Calu3 (cell line): Measurements from ENCODE around the gene SIK1. TPM values are rescaled to one million over a fixed set of nuclear protein-coding genes. Genes with fewer than 3 reads are reported as not detected.
"Not testable (repeated sequence)": the region's sequence is repeated elsewhere in the genome, so short reads cannot be mapped to it uniquely, and the experiment has no call there.

Experiments used
- BruUV-seq: library from RNA; stranded (reverse); fragments of 400-500 nt; replicated peaks from 2 replicates; lab custom pipeline; 2021; lab: Mats Ljungman, UMichigan
- CTCF ChIA-PET: fragments of 300-600 bp; sonication (Branson Sonifier 250); formaldehyde crosslinking; loops from one replicate; lab custom pipeline; 2022; ENCODE audit warnings: antibody characterized with exemption; lab: Charles Lee
- DNase-seq: peaks from one replicate; pipeline ENCODE4 v3.0.0; 2022
- H3K27ac Mint-ChIP-seq: one replicate; pipeline ENCODE4 v1.8.0; 2022; ENCODE audit warnings: mixed read lengths; ENCODE audit not compliant: unreplicated experiment
- H3K27me3 Mint-ChIP-seq: one replicate; pipeline ENCODE4 v1.8.0; 2022; ENCODE audit warnings: mixed read lengths; ENCODE audit not compliant: unreplicated experiment
- H3K36me3 Mint-ChIP-seq: one replicate; pipeline ENCODE4 v1.8.0; 2022; ENCODE audit warnings: mild to moderate bottlenecking, moderate library complexity, mixed read lengths; ENCODE audit not compliant: insufficient read depth, unreplicated experiment
- H3K4me1 Mint-ChIP-seq: one replicate; pipeline ENCODE4 v1.8.0; 2022; ENCODE audit warnings: mild to moderate bottlenecking, low read depth, mixed read lengths; ENCODE audit not compliant: unreplicated experiment
- H3K4me3 Mint-ChIP-seq: one replicate; pipeline ENCODE4 v1.8.0; 2022; ENCODE audit warnings: mild to moderate bottlenecking, low read depth, moderate library complexity, mixed read lengths; ENCODE audit not compliant: unreplicated experiment
- H3K9me3 Mint-ChIP-seq: one replicate; pipeline ENCODE4 v1.8.0; 2022; ENCODE audit warnings: low read depth, mixed read lengths; ENCODE audit not compliant: unreplicated experiment
- intact Hi-C: fragments of 100-400 bp; cut with micrococcal nuclease; formaldehyde crosslinking; loops from one replicate; pipeline ENCODE4 v1.10.0; 2022; ENCODE audit not compliant: unreplicated experiment
- total RNA-seq: library from RNA; stranded (reverse); gene quantifications from 2 replicates; pipeline ENCODE4 v1.2.3, GENCODE V29; 2022

The SIK1 gene
- total RNA-seq, 1 experiment from 2014 or later, result 20.2 TPM

- H3K27me3 Mint-ChIP-seq, BruUV-seq, H3K4me1 Mint-ChIP-seq, CTCF ChIA-PET, H3K4me3 Mint-ChIP-seq, H3K9me3 Mint-ChIP-seq, intact Hi-C loops, DNase-seq, H3K36me3 Mint-ChIP-seq, H3K27ac Mint-ChIP-seq: not testable (repeated sequence)
Measured at GRCh38 chr21:43458995-43459394, 32.1 kb upstream of the SIK1 start.

DNA sequence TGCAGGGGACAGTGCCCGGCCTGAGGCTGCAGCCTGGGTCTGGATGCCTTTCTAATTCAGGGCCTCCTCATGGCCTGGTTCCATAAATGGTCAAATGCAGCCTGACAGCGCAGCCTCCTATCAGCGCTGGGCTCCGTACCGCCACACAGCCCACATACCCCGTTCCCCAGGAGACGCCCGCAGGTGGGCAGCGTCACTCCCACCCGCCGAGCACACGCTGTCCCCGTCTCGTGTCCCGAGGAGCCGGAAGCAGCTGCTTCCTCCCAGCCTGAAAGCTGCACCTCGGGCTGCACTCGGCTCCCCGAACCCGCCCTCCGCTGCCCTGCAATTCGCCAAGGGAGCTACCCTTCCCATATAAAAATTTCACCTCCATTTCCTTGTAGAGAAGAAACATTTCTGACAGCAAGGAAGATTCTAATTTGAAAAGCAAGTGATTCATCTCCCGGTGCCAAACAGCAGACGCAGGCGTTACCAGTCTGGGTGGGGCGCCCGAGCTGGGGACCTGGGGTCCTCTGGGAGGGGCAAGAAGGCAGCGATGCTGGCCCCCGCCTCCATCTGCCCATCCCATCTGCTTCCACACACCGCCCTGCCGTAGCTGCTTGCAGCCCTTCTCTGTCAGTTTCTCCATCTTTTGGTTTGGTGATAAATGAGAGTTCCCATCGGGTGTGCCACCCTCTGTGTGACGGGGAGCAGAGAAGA is 29.8 kb upstream of the SIK1 start:
- CTCF ChIA-PET, intact Hi-C loops, DNase-seq: not testable (repeated sequence)

DNA sequence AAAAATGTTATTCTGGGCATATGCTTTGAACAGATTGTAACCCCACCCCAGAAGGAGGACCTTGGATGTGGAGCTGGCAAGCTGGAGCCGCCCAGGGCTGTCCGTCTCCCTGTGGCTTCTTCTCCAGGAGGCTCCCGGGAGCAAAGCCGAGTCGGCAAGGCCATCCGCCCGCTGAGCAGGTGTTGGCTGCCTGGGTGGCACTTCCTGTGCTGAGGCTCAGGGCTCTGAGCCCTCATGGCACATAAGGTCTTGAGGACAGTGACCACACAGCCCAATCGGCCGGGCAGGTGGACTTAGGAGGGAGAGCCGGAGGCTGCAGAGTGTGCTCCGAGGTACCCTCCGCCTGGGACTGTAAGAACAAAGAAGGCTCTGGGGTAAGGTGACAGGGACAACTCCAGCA is 28.8 kb upstream of the SIK1 start:
- CTCF ChIA-PET, H3K27ac Mint-ChIP-seq, H3K9me3 Mint-ChIP-seq, H3K4me3 Mint-ChIP-seq, DNase-seq, H3K36me3 Mint-ChIP-seq, BruUV-seq, H3K4me1 Mint-ChIP-seq, intact Hi-C loops, H3K27me3 Mint-ChIP-seq: not testable (repeated sequence)

More for the DNA sequence above, 29.8 kb upstream of the SIK1 start:
- not testable (repeated sequence) for H3K4me1 Mint-ChIP-seq, H3K9me3 Mint-ChIP-seq, H3K36me3 Mint-ChIP-seq, H3K4me3 Mint-ChIP-seq, H3K27me3 Mint-ChIP-seq, H3K27ac Mint-ChIP-seq, BruUV-seq

DNA sequence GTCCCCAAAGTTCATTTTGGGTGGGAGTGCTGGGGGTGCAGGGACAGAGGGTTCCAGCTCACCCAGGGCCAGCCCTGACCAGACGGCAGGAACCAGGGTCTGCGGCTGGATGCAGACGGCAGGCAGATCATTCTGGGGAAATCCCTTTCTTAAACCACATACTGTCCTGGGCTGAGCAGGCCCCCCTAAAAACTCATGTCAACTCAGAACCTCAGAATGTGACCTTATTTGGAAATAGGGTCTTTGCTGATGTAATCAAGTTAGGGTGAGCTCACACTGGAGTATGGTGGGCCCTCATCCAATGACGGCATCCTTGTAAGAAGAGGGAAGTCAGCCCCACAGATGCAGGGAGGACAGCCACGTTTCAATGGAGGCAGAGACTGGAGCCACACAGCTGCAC is 27.2 kb upstream of the SIK1 start:
- DNase-seq, H3K27me3 Mint-ChIP-seq, H3K36me3 Mint-ChIP-seq, CTCF ChIA-PET, H3K4me1 Mint-ChIP-seq, H3K27ac Mint-ChIP-seq, H3K4me3 Mint-ChIP-seq, H3K9me3 Mint-ChIP-seq, BruUV-seq, intact Hi-C loops: not testable (repeated sequence)

DNA sequence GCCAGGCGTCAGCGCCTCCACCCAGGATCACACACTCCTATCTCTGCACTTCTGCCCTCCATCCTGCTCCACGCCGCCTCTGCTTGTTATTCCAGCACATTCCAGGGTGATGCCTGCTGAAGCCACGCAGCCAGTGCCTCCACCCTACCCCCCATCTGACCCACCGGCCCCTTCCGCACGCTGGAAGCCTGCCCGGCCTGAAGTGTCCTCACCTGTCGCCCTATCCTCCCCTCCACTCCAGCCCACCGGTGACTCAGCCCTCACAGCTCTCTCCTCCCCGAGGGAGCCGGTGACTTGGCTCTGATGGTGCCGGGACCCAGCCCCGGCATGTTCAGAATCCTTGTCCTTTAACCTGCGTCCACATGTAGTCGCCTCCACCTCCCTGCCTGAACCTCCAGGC is 24.9 kb upstream of the SIK1 start:
- BruUV-seq, CTCF ChIA-PET, H3K36me3 Mint-ChIP-seq, H3K27me3 Mint-ChIP-seq, H3K4me1 Mint-ChIP-seq, H3K4me3 Mint-ChIP-seq, DNase-seq, H3K9me3 Mint-ChIP-seq, H3K27ac Mint-ChIP-seq, intact Hi-C loops: not testable (repeated sequence)

GRCh38 chr21:43450287-43450686 is 23.4 kb upstream of the SIK1 start:
- CTCF ChIA-PET, H3K27me3 Mint-ChIP-seq, DNase-seq, H3K4me1 Mint-ChIP-seq, H3K27ac Mint-ChIP-seq, intact Hi-C loops, H3K9me3 Mint-ChIP-seq, H3K36me3 Mint-ChIP-seq, H3K4me3 Mint-ChIP-seq, BruUV-seq: not testable (repeated sequence)

GRCh38 chr21:43447353-43447977 is 20.5 kb upstream of the SIK1 start:
- H3K9me3 Mint-ChIP-seq, H3K36me3 Mint-ChIP-seq, H3K27ac Mint-ChIP-seq, H3K4me1 Mint-ChIP-seq, intact Hi-C loops, BruUV-seq, CTCF ChIA-PET, H3K4me3 Mint-ChIP-seq, DNase-seq, H3K27me3 Mint-ChIP-seq: not testable (repeated sequence)

DNA sequence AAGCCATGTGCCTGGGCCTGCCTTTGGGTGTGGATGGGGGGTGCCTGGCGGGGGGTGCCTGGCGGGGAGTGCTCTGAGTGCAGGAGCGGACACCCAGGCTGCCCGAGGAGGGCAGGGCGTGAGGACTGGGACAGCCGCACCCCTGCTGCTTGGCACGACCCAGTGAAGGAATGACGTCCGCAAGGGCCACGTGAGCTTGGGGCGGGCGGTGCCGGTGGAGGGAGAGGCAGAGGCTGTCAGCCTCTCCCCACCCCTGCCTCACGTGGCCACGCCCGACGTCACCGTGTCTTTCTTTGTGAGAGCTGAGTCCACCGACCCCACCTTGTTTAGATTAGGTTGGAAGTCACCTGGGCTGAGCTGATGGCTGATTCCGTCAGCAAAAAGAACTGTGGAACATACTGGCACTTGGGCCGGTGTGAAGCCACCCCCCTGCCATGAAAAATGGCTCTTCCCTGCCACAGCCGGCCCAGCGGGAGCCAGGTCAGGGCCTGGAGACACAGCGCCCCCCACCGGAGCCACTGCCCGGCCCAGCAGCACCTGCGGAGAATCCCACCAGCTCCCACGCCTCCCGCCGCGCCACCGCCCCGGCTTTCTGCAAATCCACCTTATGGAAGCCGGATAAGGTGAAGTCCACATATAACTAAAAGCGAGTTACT is 19.5 kb upstream of the SIK1 start:
- not testable (repeated sequence) for DNase-seq

DNA sequence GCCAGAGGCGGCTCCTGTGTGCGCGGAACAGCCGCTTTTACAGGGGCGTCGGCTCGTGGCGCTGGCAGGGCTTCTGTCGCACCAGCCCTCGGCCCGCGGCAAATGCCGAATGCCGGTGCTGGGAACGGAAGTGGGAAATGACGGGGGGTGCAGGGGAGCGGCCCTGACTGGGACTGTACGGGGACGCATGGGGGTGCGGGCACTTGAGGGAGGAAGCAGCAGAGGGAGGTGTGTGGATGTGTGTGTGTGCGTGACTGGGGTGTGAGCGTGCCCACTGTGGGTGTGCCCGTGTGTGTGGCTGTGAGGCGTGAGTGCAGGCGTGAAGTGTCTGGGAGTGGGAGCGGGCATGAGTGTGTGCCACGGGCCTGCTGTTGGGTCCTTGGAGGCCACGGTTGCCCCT is 17.6 kb upstream of the SIK1 start:
- CTCF ChIA-PET, DNase-seq, intact Hi-C loops, H3K4me1 Mint-ChIP-seq, H3K4me3 Mint-ChIP-seq, H3K27me3 Mint-ChIP-seq, H3K36me3 Mint-ChIP-seq, H3K9me3 Mint-ChIP-seq, H3K27ac Mint-ChIP-seq, BruUV-seq: not testable (repeated sequence)

More for the DNA sequence above, 19.5 kb upstream of the SIK1 start:
- CTCF ChIA-PET, H3K9me3 Mint-ChIP-seq, H3K4me1 Mint-ChIP-seq, intact Hi-C loops, H3K27me3 Mint-ChIP-seq, H3K36me3 Mint-ChIP-seq, H3K27ac Mint-ChIP-seq, H3K4me3 Mint-ChIP-seq: not testable (repeated sequence)
- BruUV-seq, result TSS peak; percentile 95

- DNase-seq, CTCF ChIA-PET, H3K4me1 Mint-ChIP-seq, H3K27me3 Mint-ChIP-seq, H3K4me3 Mint-ChIP-seq, H3K36me3 Mint-ChIP-seq, intact Hi-C loops, H3K27ac Mint-ChIP-seq, H3K9me3 Mint-ChIP-seq, BruUV-seq: not testable (repeated sequence)
Measured at GRCh38 chr21:43442571-43442970, 15.6 kb upstream of the SIK1 start.
